SIG-M5 treated with dmso at 0.1 percent for 504 hours (cell line): Measurements from ENCODE around the gene CDH23.

ENCODE experiments used
- DNase-seq: peaks from one replicate; lab custom pipeline; 2025; ENCODE audit not compliant: unreplicated experiment; lab: John Stamatoyannopoulos, UW

Gene CDH23

DNA sequence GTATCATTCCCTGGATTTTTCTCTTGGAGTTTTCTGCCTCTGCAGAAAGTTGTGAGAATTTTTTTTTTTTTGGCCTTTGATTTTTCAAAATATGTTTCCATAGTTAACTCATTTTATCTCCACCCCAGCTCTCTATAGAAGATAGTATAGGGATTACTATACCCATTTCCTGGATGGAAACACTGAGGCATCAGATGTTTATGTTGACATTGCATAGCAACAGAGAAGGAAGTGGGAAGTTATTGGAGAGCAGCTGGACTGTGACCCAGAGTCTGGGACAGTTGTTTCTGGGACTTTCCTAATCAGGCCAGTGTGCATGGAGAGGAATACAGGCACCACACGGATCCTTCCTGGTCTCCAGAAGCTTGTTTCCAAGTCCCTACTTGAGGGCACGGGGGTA lies 158.0 kb downstream of the CDH23 start:
- no peak for DNase-seq

DNA sequence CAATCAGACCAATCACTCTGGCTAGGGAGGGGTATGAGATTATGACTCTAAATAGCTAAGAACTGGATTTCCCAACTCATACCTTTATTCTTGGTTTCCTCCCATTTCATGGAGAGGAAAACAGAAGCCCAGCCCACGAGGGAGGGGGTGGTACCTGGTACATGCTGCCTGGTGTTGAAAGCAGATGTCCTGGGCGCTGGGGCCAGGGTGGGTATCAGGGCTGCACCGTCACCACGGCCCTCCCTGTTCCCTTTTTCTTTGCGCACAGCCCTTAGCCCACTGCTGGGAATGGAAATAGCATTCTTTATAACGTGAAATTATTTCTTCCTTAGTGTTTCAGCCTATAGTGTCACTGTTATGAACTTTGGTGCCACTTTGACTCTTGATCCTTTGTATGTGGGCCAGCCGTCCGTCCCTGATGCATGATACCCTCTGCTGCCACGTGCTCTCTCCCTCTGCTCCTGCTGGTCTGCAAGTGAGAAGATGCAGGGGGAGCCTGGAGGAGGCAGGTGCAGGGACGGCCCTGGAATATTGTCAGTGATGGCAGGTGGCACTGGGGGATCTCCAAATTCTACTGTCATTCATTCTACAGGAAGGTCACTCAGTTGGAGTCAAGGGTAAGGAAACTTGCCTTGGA lies 158.5 kb downstream of the CDH23 start:
- DNase-seq, result no peak

DNA sequence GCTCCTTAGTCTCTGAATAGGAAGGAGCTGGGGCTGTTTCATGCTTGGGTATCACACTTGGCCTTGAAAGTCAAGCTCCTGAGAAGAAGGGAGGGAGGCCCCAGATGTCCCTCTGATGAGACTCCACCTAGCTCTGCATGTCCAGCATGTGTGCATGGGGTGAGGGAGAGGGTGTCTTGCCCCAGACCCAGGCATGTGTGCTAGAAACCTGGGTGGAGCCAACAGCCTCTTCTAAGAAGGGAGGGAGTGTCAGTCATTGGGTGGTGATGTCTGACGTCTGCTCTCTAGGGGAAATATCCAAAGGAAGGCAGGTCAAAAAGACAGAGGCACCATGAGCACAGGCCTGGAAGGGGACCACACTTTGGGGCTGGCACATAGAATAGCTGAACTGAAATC lies 159.0 kb downstream of the CDH23 start:
- DNase-seq, result no peak

DNA sequence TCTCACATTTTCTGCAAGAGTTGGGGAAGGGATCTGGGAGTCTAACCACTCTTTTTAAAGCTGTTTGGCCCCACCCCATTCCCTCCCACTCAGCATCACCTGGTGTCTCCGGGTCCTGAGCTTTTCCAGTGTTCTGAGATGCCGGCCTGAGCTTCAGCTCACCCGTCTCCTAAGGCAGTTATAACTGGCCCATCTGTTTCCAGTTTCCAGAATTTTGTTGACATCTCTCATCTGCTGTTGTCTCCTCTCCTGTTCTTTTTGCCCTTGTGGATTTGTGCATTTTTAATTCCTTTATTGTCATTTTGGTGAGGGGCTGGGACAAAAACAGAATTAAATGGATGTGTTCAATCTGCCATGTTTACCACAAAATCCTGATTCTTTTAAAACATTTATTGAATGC lies 162.3 kb downstream of the CDH23 start:
- DNase-seq, result no peak

DNA sequence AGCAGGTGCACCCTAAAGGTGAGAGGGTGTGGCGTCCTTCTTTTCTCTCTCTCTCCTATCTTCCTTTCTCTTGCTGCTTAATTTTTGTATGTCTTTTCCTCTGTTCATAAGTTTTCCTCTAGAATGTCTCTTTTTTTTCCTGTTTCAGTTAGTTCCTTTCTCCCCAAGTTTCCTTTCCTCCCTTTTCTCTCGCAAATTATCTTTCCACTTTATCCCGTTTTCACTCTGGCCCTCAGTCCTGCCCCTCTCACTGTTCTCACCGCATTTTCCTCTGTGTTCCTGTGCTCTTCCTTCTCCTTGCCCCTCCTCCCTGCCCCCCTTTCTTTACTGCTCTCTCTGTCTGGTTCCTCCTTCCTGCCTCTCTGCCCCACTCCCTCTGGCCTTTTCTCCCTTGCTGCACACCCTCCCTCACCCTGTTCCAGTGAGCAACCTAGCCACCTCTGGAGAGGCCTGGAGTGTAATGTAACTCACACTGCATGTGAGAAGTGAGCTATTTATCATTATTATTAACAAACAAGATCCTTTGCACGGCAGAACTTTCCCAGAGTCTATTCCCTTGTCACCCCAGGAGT lies 164.4 kb downstream of the CDH23 start:
- no peak for DNase-seq

DNA sequence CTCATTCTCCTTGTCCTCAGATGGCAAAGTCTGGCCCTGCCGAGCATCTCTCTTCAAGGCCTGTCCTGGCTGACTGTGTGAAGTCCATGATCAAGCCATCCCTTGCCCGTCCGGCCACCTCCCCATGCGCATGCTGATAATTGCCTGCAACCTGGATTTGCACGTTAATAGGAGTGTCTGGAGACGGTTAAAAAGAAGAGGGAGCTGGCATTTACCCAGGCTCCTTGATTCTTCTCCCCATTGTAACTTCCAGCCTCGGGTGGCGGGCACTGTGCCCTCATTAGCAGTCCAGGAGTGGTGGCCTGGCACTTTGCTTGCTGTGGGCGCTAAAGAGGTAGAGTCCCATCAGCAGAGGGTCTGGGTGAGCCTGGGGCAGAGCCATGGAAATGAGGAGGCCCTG lies 165.5 kb downstream of the CDH23 start:
- no peak for DNase-seq

DNA sequence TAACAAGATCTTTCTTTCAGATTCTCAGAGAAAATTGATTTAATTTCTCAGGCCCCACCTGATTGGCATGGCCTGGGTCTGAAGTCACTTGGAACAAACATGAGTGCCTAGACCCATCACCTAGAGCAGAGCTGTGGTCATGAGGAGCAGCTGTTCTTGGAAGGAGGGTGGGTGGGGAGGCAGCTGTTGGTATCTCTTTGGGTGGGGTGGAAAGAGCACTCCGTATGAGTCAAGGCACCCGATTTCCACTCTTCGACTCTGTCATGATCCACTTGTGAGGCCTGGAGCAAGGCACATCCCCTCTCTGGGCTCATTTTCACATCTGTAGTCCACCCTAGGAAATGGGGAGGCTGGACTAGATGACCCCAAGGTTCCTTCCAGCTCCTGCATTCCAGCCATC lies 166.2 kb downstream of the CDH23 start:
- DNase-seq, result no peak

DNA sequence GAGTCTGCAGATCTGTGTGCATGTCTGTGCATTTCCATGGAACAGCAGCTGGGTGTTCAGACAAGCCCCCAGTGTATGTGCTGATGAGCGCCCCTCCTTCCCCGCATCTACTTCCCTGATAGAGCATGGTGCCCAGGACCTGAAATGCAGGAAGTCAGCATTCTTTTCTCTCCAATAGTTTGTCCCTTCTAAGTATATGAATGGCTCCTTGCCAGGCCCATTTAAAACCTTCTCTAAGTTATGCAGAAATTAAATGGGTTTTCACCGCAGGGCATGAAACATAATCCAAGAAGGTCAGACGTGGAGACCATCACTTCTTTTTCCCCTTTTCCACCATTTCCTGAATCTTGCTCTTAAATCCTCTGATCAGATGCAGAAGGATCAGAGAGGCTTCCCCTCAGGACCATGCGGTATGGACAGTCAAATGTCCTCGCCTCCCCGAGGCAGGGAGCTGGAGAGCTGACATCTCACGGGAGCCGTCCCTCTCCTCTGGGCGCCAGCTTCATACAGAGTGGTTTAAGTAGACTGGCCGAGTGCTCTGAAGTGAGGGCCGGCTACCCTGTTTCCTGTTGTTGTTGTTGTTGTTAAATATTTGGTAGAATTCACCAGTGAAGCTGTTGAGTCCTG lies 167.6 kb downstream of the CDH23 start:
- DNase-seq, result no peak

DNA sequence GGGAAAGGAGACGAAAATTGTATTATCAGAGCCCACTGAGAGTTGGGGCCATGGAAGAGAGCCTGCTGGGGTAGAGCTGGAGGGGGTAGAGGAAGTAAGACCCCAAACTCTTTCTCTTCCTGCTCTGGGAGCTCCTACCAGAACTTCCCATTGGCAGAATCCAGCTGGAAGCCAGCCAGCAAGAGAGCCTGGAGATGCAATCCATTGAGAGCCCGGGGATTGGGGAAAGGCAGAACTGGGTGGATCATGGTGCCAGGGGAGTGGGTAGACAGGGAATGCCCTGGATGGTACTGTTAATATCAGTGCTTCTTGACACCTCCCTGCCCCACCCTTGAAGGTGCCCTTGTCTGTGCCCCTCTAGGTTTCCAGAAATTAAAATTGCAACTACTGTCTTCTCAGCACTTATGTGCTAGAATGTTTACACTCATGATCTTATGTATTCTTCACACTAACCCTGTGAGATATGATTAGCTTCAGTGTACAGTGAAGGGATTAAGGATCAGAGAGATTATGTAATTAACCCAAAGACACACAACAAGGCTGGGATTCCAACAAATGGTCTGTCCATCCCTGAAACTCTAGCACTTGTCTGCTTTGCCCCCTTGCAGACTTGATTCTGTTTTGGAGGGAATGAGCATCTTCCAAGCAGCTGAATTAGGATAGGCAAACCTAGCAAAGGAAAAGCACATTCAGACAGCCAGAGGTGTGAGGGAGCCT lies 168.7 kb downstream of the CDH23 start:
- DNase-seq, result no peak

DNA sequence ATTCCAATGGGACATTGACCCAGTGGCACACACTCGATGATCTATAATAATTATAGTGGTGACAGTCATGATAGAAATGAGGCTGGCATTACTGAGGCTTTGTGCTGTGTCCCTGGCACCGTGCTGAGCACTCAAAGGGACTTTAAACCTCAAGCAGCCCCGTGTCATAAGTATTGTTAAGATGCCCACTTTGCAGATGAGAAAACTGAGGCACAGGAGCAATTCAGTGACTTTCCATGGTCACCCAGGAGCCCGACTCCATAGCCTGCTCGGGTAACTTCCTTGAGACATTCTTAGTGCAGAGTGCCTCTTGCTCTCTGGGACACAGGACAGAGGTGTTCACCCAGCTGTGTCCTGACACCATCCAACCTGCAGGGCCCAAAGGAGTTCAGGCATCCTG lies 170.3 kb downstream of the CDH23 start:
- DNase-seq, result no peak

DNA sequence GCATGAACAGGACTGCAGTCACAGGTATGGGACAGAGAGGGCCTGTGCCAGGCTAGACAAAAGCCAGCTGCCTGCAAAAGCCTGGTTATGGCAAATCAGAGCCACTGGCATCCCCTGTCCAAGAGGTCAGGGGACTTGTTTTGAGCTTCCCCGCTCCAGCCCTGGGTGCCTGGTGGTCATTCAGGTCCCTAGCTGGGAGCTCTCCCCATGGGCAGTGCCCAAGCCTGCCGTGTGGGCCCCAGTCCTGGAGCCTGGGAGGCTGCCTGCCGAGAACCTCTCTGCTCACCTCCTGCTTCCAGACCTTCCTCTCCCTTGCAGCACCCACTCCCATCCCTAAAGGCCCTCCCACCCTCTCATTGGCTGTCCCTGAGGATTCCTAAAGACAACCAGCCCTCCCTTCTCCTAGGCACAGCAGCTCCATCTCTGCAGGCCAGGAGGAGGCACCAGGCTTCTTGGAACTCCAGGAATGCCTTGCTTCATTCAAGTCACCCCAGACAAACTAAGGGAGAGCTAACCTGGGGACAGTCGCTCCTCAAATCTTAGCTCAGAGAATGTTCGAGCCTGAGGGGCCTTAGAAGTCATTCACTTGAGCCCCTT lies 172.3 kb downstream of the CDH23 start:
- DNase-seq, result no peak

DNA sequence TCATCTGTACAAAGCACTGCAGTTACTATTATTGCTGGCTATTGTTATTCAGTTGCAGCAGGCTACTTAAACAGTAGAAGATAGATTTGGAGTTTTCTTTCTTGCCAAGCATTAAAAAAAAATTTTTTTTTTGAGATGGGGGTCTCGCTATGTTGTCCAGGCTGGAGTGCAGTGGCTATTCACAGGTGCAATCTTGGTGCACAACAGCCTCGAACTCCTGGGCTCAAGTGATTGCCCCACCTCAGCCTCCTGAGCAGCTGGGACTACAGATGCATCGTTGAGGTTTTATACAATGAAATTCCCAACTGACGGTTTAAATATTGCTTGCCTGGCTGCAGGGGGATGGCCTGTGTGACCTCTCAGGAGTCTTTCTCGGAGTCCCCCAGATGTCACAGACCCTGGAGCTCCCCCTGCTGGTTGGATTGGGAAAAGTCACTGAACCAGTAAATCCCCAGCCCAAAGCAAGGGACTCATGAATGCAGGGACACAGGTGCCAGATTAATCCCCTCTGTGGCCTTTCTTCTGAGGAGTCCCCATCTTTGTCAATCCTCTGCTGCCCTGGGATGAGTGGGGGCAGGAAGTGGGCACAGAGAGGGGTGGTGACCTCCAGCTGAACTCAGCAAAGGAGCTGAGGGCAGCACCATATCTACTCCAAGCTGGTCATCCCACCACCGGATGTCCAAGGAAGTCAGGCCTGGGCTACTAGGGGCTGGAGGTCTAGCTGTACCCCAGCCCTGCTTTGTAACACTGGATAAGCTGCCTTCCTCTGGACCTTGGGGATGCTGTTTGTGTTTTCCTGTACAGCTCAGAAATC lies 173.3 kb downstream of the CDH23 start:
- peak; percentile 36 for DNase-seq

DNA sequence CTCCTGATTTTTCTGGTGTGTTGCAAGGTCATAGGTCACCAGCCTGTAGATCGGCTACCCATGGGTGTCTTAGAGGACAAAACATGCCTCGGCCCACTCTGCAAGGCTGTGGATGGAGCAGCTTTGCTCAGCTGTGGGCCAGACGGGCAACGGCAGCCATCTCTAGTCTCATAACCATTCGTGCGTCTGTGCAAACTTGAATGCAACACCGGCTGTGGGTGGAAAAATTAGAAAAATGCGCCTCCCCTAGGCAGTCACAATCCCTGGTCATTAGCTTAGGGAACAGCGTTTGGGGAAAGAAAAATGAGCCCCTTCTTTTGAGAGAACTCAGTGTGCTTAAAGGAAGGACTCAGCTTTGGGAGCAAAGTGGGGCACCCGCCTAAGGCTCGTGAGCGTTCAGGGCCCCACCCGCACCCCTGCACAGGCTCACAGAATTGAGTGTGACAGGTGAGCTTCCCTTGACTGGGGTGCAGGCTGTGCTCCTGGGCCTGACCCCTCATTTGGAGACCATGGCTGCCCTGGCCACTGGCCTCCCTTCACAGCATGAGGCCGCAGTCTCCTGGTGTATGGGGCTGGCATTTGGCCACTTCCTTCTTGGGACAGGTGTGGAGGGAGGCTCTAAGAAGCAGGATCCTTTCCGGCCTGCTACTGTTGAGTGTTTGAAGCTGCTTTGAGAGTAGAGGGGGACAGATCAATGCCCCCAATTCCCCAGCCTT lies 174.9 kb downstream of the CDH23 start:
- DNase-seq, result no peak

DNA sequence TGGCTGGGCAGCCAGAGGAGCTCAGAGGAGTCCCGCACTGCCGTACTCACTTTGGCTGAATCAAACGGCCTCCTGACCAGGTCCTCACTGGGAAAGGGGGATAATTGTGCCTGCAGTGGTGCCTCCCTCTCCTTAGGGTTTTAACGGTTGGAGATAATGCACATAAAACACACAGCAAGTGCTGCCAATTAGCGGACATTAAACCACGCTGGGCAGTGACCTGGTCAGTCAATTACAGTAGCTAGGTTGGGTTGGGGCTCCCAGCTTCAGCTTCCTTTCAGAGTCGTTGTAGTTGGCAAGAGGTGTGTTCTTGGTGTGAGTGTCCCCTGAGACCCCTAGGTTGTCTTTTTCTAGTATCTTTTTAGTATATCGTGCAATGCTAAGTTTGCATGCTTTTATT lies 176.2 kb downstream of the CDH23 start:
- DNase-seq, result no peak

DNA sequence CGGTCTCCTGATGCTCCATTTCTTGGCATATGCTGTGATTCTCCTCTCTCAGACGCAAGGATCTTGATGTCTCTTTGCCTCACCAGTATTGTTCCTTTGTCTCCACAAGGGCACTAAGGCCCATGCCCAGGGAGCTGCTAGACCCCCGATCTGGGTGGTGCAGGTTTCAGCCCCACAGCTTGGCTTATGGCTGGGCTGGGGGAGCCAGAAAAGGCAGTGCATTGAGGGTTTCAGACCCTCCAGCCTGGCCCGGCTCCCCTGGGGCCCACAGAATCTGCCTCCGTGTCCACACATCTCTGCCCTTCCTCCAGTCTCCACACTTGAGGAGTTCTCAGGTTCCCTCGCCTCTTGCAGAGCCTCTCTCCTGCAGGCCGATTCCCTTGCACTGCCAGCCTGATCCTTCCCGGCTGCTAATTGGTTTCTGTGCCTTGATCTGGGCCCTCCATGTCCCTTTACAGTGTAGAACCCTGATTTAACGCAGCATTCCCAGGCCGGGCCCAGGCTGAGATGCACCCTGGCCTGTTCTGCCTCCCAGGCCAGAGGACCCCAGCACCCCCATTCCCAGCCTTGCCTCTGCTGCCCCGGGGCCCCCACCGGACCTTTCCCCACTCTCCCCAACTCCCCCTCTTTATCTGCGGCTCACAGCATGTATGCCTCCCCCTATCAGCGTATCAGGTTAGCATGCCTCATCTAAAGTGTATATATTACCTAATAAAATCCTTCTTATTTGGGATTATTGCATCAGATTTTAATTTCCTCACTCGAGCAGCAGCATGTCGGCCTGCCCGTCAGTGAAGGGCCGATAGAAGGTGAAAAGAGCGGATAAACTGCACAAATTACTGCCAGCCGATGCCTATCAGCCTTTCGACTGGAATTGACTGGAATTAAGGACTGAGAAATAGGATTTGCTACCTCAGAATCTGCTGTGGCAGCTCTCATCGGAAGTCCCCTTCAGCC lies 177.1 kb downstream of the CDH23 start:
- DNase-seq, result no peak

DNA sequence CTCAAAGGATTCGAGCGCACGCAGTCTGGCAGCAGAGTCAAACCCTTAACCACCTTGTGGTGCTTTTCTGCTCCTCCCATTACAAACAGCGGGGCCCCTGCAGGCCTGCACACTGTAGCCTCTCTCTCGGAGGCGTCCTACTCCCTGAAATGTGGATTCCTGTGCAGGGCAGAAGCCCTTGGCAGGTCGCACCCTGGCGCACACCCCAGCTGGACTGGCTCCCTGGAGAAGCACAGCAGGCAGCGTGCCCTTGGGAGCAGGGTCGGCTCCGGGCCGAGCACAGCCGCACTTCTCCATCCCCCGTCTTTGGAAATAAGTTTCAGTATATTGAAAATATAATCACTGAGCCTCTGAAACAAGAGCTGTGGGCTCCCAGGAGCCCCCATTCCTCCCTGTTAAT lies 178.7 kb downstream of the CDH23 start:
- DNase-seq, result no peak

DNA sequence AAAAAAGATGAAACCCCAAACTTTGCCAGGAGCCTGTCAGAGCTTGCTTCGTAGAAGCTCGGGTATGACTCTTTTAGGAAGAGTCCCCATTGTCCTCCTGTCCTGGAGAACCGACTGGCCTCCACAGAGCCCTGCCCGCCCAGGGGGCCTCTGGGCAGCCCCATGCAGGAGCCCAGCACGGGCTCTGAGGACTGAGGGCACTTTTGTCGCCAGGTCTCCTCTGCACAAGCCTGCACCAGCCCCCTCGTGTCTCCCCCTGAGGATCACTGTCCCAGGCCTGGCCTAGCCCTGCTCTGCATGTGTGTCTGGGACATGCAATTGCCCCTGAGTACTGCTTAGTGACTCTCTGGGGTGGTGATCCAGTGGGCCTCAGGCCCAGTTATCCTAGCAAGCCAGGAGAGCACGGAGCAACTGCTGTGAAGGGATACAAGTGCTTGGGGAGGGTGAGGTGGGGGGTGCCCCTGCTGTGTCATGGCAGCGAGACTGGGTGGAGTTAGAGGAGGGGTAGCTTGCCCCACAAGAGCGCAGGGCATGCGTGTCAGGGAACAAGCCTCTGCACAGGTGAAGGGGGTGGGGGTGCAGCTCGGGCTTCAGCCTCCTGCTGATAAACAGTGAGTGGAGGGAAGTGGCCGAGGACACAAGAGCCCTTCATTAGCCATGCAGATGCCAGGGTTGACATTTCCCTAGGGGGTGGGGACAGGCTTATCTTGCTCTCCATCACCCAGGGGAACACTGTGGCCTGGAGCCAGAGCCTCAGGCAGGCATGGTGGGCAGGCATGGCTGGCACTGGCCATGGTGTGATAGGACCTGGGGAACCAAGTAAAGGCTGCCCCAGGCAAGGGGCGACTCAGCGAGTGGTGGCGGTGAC lies 179.4 kb downstream of the CDH23 start:
- no peak for DNase-seq

DNA sequence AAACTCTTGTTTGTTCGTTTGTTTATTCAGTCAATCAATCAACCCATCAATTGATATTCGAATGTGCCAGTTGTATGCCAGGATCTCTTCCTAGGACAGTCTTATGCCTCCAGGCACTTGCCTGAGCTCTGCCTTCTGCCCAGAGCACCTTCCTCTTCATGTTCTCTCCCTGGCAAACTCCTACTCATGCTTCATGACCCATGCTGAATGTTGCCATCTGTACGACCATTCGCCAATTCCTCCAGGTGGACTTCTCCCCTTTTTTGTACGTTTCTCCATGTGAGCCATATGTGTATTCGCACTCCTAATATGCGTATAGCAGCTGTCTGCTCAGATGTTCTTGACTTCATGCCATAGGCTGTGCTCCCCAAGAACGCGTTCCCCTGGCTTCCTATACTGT lies 180.1 kb downstream of the CDH23 start:
- no peak for DNase-seq
